Vagina (tissue), 2 donors: ENCODE results near the gene UBA3.

Experiments used
- POLR2A ChIP-seq, 2 donors: fragments of 450-650 bp; IDR thresholded peaks; one replicate each; pipeline ENCODE4 v1.6.1; 2017; ENCODE audit warnings: antibody characterized with exemption in 2 of 2, mild to moderate bottlenecking in 2 of 2, moderate library complexity in 2 of 2
- POLR2AphosphoS5 ChIP-seq, 2 donors: sonication (generic); formaldehyde crosslinking; IDR thresholded peaks; one replicate each; pipeline ENCODE4 v1.9.0; 2017; ENCODE audit warnings: antibody characterized with exemption in 2 of 2, mild to moderate bottlenecking in 2 of 2, low read depth in 1 of 2; ENCODE audit not compliant: insufficient read depth in 1 of 2
- TF ChIP-seq, protein P1 (sequence below), 3 experiments: fragments of 450-650 bp in 2 of 3; fragments of 200-600 bp in 1 of 3; sonication (generic) in 1 of 3; IDR thresholded peaks; one replicate each; pipeline ENCODE4 v1.5.1; 2017 to 2019; ENCODE audit warnings: antibody characterized with exemption in 3 of 3, mild to moderate bottlenecking in 2 of 3, moderate library complexity in 2 of 3

DNA sequence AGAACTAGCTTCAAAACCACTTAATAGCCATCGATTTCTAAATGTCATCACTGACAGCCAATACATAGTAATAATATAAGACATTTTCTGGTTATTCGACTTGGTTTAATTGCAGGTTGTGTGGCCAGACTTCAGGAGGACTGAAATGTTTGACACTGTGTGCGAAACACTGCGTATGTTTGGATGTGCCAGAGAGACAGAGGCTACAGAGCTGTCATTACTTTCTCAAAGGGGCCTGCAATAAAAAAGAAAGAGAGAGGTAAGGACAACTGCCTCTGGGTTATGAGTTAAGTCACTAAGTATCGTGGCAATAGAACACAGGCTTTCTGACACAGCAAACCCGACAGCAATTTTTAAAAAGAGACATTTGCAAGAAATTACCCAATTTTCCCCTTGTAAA is 41.3 kb upstream of the UBA3 start:
- no peak for TF ChIP-seq POLR2A (IDR thresholded peaks at IDR 0.05)
- TF ChIP-seq, protein P1, sequence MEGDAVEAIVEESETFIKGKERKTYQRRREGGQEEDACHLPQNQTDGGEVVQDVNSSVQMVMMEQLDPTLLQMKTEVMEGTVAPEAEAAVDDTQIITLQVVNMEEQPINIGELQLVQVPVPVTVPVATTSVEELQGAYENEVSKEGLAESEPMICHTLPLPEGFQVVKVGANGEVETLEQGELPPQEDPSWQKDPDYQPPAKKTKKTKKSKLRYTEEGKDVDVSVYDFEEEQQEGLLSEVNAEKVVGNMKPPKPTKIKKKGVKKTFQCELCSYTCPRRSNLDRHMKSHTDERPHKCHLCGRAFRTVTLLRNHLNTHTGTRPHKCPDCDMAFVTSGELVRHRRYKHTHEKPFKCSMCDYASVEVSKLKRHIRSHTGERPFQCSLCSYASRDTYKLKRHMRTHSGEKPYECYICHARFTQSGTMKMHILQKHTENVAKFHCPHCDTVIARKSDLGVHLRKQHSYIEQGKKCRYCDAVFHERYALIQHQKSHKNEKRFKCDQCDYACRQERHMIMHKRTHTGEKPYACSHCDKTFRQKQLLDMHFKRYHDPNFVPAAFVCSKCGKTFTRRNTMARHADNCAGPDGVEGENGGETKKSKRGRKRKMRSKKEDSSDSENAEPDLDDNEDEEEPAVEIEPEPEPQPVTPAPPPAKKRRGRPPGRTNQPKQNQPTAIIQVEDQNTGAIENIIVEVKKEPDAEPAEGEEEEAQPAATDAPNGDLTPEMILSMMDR (IDR thresholded peaks at IDR 0.05): no peak
- TF ChIP-seq POLR2AphosphoS5 (IDR thresholded peaks at IDR 0.05; ENCODE audit: insufficient read depth in 1 of 2, low read depth in 1 of 2): no peak
